ENCODE measurements around the gene OVCA2.

Gene OVCA2

DNA sequence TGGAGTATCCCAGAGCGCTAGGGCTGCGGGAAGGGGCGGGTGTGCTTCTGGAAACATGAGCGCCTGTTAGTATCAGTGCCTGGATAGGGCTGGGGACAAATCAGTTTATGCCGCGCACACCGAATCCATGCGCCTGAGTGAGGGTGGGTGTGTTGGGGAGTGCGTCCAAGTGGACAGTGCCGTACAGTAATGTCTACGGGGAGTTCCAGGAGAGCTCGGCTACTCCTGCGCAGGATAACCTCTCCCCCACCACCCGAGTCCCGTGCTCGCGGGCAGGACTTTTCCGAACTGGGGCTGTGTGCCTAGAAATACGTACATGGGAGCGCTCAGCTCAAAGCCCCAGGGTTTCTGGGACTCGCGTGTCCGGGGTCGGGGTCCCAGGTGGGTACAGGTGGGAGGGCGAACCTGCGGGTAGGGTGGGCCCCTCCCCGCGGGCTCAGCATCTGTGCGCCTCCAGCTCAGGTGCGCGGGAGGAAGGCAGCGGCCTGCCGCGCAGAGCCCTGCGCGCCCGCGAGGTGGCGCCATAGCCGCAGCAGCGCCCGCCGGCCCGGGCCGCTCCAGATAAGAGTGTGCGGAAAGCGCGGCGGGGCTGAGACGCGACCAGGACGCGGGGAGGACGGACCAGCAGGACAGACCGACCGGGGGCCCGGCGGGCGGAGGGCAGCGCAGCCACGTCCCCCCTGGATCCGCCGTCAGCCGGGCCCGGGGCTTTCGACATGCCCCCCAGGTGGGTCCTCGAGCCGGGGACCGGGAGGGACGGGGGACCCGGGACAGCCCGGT lies 12.9 kb downstream of the OVCA2 start, which contains the start of gene HIC1:
Gene HIC1 (plus strand): TSS at position 592 of the 780 bp plus-strand sequence. CDS start 1,588 bp downstream, outside the sequence.
- peak; percentile 80 for DNase-seq

DNA sequence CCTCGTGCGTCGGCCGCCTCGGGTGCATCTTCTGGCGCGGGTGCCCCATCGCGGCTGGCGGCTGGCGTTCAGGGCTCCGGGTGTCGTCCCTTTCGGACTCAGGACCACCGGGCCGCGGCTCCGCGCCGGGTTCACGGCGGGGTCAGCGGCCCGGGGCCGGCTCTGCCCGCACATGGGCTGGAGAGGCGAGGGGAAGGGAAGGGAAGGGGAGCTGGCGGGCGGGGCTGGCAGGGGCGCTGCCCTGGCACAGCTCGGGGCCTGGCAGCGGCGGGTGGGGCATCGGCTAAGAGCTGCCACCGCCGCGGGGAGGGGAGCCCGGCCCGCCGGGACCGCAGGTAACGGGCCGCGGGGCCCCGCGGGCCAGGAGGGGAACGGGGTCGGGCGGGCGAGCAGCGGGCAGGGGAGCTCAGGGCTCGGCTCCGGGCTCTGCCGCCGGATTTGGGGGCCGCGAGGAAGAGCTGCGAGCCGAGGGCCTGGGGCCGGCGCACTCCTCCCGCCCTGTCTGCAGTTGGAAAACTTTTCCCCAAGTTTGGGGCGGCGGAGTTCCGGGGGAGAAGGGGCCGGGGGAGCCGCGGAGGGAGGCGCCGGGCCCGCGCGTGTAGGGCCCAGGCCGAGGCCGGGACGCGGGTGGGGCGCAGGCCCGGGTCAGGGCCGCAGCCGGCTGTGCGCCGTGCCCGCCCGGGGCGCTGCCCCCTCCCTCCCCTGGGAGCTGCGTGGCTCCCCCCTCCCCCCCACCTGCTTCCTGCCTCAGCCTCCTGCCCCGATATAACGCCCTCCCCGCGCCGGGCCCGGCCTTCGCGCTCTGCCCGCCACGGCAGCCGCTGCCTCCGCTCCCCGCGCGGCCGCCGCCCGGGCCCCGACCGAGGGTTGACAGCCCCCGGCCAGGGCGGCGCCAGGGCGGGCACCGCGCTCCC lies 13.7 kb downstream of the OVCA2 start:
- no peak for DNase-seq

DNA sequence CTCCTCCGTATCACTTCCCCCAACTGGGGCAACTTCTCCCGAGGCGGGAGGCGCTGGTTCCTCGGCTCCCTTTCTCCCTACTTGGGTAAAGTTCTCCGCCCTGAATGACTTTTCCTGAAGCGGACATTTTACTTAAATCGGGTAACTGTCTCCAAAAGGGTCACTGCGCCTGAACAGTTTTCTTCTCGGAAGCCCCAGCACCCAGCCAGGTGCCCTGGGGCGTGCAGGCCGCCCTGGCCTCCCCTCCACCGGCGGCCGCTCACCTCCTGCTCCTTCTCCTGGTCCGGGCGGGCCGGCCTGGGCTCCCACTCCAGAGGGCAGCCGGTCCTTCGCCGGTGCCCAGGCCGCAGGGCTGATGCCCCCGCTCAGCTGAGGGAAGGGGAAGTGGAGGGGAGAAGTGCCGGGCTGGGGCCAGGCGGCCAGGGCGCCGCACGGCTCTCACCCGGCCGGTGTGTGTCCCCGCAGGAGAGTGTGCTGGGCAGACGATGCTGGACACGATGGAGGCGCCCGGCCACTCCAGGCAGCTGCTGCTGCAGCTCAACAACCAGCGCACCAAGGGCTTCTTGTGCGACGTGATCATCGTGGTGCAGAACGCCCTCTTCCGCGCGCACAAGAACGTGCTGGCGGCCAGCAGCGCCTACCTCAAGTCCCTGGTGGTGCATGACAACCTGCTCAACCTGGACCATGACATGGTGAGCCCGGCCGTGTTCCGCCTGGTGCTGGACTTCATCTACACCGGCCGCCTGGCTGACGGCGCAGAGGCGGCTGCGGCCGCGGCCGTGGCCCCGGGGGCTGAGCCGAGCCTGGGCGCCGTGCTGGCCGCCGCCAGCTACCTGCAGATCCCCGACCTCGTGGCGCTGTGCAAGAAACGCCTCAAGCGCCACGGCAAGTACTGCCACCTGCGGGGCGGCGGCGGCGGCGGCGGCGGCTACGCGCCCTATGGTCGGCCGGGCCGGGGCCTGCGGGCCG lies 14.7 kb downstream of the OVCA2 start:
- DNase-seq, result no peak

DNA sequence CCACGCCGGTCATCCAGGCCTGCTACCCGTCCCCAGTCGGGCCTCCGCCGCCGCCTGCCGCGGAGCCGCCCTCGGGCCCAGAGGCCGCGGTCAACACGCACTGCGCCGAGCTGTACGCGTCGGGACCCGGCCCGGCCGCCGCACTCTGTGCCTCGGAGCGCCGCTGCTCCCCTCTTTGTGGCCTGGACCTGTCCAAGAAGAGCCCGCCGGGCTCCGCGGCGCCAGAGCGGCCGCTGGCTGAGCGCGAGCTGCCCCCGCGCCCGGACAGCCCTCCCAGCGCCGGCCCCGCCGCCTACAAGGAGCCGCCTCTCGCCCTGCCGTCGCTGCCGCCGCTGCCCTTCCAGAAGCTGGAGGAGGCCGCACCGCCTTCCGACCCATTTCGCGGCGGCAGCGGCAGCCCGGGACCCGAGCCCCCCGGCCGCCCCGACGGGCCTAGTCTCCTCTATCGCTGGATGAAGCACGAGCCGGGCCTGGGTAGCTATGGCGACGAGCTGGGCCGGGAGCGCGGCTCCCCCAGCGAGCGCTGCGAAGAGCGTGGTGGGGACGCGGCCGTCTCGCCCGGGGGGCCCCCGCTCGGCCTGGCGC lies 15.4 kb downstream of the OVCA2 start:
- DNase-seq, result no peak

DNA sequence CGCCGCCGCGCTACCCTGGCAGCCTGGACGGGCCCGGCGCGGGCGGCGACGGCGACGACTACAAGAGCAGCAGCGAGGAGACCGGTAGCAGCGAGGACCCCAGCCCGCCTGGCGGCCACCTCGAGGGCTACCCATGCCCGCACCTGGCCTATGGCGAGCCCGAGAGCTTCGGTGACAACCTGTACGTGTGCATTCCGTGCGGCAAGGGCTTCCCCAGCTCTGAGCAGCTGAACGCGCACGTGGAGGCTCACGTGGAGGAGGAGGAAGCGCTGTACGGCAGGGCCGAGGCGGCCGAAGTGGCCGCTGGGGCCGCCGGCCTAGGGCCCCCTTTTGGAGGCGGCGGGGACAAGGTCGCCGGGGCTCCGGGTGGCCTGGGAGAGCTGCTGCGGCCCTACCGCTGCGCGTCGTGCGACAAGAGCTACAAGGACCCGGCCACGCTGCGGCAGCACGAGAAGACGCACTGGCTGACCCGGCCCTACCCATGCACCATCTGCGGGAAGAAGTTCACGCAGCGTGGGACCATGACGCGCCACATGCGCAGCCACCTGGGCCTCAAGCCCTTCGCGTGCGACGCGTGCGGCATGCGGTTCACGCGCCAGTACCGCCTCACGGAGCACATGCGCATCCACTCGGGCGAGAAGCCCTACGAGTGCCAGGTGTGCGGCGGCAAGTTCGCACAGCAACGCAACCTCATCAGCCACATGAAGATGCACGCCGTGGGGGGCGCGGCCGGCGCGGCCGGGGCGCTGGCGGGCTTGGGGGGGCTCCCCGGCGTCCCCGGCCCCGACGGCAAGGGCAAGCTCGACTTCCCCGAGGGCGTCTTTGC lies 16.2 kb downstream of the OVCA2 start:
- DNase-seq, result no peak

GRCh38 chr17:2058586-2059546 lies 17.0 kb downstream of the OVCA2 start:
- DNase-seq, result no peak

DNA sequence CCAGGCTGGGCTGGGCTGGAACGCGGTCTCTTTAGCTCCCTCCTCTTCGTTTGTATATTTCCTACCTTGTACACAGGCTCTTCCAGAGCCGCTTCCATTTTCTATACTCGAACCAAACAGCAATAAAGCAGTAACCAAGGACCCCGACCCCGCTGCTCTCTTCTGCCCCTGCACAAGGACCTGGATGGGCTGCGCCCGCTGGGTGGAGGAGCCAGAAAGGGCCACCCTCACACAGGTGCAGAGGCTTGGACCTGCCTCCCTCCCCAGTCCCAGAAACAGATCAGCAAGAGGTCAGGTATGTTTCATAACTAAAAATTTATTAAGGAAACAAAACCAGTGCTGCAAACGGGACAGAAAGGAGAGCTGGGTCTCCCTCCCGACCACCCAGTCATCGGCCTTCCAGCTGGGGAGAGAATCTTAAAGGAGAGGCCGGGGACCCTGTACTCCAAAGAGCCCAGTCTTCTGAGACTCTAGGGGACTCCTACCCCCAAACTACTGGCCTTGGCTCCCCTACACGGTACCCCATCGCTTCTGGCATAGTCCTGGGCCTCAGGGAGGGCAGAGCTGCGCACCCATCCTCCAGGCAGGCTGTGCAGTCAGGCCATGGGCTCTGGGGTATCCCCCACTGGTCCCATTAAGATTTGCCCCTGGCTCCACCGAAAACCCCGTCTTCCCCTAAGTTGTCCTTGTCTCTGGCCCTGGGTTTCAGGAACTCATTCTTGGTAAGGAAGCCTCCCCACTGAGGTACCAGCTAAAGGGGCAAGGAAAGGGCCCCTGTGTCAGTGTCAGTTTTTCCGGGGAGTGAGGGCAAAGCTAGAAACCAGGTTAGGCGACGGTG lies 17.9 kb downstream of the OVCA2 start:
- no peak for DNase-seq

- no peak for DNase-seq
Measured at GRCh38 chr17:2060385-2060658, 18.5 kb downstream of the OVCA2 start.

DNA sequence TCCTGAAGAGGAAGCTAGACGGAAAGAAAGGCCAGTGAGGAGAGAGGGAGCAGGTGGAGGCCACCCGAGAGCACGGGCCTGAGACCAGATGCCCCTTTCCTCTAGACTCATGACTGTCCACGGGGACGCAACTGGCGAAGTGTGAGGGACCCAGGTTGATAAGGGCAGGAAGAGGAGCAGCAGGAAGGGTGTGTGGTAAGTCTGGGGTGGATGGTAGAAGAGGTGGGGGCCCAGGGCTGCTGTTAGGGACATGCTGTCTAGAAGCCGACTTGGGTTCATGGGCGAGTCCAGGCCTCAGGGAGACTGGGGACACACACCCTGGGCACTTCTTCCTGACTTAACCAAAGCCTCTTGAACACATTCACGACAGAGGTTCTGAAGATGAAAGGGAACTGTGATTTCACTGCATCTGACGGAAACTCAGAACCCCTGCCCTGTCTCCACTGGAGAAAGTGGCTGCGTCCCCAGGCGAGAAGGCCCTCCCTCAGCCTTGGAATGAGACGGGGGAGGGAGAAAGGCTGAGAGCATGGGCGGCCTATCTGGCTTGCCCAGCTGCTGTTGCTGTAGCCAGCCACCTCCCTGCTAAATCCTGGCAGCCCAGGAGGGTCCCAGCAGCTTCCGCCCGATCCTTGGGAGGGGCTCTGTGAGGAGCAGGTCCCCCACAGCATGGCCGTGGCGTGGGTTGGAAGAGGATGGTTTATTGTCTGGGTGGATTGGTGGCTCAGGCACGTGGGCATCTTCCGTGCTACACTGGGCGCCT lies 19.0 kb downstream of the OVCA2 start:
- no peak for DNase-seq

DNA sequence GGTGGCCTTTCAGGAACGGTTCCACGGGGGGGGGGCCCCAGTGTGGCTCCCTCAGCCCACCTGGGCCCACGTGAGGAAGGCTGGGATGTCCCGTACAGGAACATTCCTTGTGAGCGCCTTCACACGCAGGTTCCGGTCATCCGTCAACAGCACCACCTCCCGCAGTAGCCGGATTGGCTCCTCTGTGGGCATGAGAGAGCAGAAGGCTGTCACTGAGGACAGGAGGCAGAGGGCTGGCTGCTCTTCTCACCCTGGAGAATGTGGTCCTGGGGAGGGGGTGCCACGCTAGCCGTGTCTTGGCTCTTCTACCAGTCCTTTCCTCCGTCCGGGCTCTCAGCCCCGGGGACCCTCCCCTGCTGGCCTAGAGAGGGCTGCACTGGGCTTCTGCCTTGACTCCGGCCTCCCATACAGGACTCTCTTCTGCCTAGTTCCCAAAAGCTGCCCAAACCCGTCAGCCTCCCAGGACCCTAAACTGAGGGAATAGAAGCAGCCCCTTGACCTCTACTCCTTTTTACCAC lies 19.7 kb downstream of the OVCA2 start:
- no peak for DNase-seq

GRCh38 chr17:2062571-2063183 lies 20.9 kb downstream of the OVCA2 start:
- no peak for DNase-seq

- no peak for DNase-seq
Measured at GRCh38 chr17:2063261-2064146, 21.7 kb downstream of the OVCA2 start.

GRCh38 chr17:2064147-2064489 lies 22.3 kb downstream of the OVCA2 start:
- no peak for DNase-seq

DNA sequence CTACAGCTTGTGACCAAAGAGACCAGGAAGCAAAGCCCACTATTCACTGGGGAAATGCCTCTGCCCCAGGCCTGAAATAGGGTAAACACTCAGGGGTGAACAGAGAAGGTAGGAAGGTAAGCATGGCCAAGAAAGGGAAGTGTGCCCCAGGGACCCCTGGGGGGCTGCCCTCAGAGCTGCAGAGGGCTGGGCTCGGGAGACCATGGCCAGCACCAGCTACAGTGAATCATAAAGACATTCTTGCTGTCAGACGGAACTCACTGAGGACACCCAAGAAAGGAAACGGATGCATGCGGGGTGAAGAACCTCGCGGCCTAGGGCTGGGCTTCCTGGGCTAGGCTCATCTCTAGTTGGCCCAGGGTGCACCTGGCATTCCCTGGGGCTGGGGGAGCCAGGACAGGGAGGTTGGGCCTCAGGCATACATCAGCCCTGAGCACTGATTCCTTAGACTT lies 22.7 kb downstream of the OVCA2 start:
- no peak for DNase-seq

DNA sequence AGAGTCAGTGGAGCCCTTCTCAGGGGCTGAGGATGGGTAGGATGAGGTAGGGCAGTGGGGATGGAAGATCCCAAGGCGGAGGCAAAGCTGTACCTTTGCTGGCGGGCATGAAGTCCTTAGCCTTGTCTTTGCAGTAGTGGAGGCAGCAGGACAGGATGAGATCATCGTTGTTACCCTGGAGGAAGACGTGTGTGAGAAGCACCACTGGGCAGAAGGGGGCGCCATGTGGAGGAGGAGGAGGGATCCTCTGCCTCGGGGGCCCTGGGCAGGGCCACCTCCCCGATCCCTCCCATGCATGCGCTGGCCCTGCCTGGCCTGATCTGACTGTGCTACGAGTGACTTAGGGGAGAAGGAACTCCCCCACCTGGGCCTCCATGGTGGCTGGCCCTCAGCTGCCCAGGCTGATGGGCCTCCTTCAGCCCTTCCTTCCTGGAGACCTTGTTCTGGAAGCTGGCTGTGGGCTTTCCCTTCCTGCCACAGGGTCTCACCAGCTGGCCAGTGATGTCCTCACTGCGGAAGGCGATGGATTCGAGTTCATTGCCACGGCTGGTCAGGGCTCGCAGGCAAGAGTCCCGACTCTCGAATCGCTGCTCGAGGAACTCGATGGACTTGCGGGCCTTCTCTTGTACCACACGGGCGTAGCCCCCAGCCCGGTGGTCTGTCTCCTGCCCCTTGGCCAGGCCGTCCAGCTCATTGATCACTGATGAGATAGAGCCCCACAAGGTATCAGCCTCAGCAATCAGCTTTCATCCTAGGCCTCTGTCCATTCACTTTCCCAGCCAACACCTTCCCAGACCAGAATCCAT lies 23.4 kb downstream of the OVCA2 start:
- peak; percentile 60 for DNase-seq

GRCh38 chr17:2065949-2066400 lies 24.2 kb downstream of the OVCA2 start:
- no peak for DNase-seq

All from NCI-H82 (cell line).